HG03460 (cell line): ENCODE results near the gene RTN4RL1.

Experiments used
- ATAC-seq: cut with Tn5 transposase; IDR thresholded peaks from one replicate; pipeline ENCODE4 v1.9.1; 2021; ENCODE audit not compliant: unreplicated experiment

The RTN4RL1 gene

GRCh38 chr17:1930337-1930645 is 94.8 kb downstream of the RTN4RL1 start:
- no peak for ATAC-seq

DNA sequence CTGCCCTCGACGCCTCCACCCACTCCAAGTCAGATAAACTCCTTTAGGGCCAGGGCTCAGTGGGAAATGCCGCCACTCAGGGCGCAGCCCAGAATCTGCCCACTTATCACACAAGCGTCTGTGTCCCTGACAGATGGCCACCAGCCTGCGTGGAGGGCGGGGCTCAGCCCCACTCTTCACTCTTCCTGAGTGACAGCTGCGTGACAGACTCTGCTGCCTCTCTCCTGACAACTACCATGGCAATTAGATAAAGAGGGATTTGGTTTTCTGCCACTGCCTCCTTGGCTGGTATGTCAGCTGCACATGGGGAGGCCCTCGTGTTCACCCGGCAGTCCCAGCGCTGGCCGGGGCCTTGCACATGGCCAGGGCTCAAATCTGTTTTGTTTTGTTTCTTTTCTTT is 96.2 kb downstream of the RTN4RL1 start:
- ATAC-seq: no peak

DNA sequence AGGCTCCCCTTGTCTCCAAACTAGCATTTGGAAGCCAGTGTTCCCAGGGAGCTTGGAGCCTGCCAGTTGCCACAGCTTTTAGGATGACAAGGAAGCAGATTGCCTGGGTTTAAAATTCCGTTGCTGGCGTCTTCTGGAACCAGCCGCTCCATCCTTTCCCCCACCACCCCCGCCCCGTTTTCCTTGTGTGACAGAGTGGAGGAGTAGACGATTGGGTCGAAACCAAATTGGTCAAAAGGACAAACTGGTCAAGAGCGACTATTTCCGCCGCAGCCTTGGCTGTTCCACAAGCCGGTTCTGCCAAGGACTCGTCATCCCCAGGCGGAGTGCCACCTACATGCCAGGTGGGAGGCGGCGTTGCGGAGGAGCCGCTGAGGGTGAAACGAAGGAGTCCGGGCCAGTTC is 104.2 kb downstream of the RTN4RL1 start:
- no peak for ATAC-seq

- no peak for ATAC-seq
Measured at GRCh38 chr17:1919201-1919600, 105.9 kb downstream of the RTN4RL1 start.

- ATAC-seq: no peak
Measured at GRCh38 chr17:1918346-1919162, 106.6 kb downstream of the RTN4RL1 start.

- ATAC-seq: no peak
Measured at GRCh38 chr17:1916963-1917715, 108.0 kb downstream of the RTN4RL1 start.

- ATAC-seq: no peak
Measured at GRCh38 chr17:1916316-1916715, 108.8 kb downstream of the RTN4RL1 start.

GRCh38 chr17:1915889-1916288 is 109.2 kb downstream of the RTN4RL1 start:
- ATAC-seq: no peak

DNA sequence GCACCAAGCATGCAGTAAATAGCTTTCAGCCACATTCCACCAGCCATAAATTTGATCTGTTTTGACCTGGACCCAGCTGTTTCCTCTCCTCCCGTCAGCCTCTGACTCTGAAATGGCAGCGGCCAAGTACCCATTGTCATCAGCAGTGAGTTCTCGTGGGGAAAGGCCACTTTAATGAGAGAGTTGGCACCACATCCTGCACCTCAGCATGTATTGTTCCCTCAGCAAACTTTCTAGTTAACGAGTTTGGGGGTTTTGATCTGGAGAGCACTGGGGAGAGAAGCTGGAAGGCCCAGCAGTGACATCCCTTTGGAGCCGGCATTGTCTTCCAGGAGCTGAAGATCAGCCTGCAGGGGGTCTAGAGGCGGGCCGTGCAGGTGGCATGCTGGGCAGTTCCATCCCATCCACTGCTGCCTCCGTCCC is 110.5 kb downstream of the RTN4RL1 start:
- no peak for ATAC-seq

GRCh38 chr17:1913702-1914101 is 111.4 kb downstream of the RTN4RL1 start:
- no peak for ATAC-seq

DNA sequence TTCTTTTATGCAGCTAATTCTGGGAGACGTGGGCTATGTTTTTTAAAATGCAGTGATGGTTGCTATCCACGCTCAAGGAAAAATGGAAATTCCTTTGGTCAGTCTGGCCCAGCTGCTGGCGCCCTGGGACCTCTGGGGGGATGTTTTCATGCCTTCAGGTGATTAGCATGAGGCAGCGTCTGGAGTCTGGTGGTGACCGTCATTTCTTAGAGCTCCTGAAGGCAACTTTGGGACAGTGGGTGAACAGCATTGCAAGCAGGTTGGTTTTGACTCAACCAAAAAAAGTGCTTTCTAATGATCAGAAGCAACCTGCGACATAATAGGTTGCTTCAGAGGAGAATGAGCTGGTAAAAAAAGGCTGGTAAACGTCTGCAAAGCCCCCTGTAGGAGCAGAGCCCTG is 113.0 kb downstream of the RTN4RL1 start:
- no peak for ATAC-seq

DNA sequence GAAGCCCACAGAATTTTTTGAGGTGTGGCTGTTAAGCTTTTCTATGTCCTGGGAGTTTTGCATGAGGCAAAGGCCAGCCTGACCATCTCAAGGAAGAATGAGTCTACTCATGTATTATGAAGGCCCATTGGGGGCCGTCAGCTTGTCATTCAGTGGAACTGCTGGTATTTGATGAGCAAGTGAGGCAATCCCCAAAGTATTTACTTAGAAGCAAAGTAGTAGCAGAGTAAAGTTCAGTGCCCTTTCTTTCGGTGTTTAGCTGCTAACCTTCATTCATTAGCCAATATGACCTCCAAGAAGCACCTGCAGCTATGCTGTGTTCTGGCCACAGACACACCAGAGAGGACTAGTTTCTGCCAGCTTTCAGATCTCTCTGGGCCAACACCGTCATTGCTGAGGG is 115.1 kb downstream of the RTN4RL1 start:
- ATAC-seq: no peak

DNA sequence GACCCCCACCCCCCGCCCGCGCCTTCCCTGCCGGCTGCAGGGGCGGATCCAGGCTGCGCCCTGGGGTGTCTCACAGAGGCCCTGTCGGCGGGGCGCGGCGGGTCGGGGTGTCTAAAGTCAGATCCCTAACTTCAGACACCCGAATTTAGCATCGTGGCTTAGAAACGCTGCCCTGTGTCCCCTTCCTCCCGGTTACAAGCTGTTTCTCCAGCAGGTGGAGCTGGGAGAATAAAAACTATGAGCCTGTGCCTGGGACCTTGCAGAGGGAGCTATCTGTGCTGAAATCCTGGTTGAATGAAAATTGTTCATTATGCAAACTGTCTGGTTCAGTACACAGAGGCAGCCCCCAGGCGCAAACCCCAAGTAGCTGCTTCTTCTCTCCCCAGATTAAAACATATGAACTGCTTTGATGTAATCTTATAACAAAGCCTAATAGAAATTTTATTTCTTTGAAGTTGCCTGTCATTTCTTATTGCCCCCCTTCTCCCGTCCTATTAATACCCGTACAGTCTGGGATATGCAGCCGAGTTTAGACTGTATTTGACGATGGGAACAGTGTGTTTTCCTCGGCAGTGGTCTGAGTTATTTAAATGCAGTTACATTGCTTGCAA is 116.3 kb downstream of the RTN4RL1 start:
- no peak for ATAC-seq

GRCh38 chr17:1907909-1908698 is 117.0 kb downstream of the RTN4RL1 start:
- no peak for ATAC-seq

DNA sequence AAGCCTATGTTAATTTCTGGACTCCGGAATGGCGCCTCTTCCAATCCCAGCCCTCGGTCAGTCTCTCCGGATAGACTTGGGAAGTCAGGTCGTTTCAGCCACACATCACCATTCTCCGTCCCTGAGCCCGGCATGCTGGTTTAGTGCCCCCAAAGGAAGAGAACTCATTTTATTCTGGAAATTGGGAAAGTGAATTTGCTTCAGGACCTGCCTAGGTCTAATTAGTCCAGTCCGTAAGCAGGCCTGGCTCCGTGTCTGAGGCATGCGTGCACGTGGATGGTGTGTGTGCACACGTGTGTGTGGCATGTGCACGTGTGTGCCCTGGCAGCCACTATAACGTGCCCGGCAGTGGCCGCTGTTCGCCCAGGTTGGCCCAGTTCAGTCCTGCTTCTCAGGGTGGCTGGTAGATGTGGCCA is 117.9 kb downstream of the RTN4RL1 start:
- ATAC-seq: no peak

GRCh38 chr17:1906662-1907101 is 118.5 kb downstream of the RTN4RL1 start:
- ATAC-seq: no peak

GRCh38 chr17:1905190-1905913 is 119.8 kb downstream of the RTN4RL1 start:
- ATAC-seq: no peak

- no peak for ATAC-seq
Measured at GRCh38 chr17:1904273-1905182, 120.6 kb downstream of the RTN4RL1 start.

GRCh38 chr17:1899403-1900000 is 125.6 kb downstream of the RTN4RL1 start:
- no peak for ATAC-seq
